Parathyroid adenoma (tissue), 2 donors: Measurements from ENCODE around the gene PLPPR3.

Experiments
- H2AFZ ChIP-seq: fragments of 300-600 bp; sonication (generic); one replicate; pipeline ENCODE4 v1.7.0; 2017; ENCODE audit warnings: antibody characterized with exemption, mild to moderate bottlenecking
- H3K27ac ChIP-seq: fragments of 300-600 bp; sonication (generic); one replicate; pipeline ENCODE4 v1.7.0; 2017
- H3K27me3 ChIP-seq: fragments of 300-600 bp; sonication (generic); one replicate; pipeline ENCODE4 v1.7.0; 2017; ENCODE audit warnings: low read length; ENCODE audit not compliant: control insufficient read depth, insufficient read depth
- H3K36me3 ChIP-seq: fragments of 300-600 bp; sonication (generic); one replicate; pipeline ENCODE4 v1.7.0; 2017; ENCODE audit warnings: low read length; ENCODE audit not compliant: control insufficient read depth, insufficient read depth
- H3K4me1 ChIP-seq: fragments of 300-600 bp; sonication (generic); one replicate; pipeline ENCODE4 v1.7.0; 2017; ENCODE audit warnings: control low read depth
- H3K4me2 ChIP-seq: fragments of 300-600 bp; sonication (generic); one replicate; pipeline ENCODE4 v1.7.0; 2017; ENCODE audit warnings: low read length
- H3K4me3 ChIP-seq: fragments of 300-600 bp; sonication (generic); one replicate; pipeline ENCODE4 v1.7.0; 2017; ENCODE audit warnings: low read depth, low read length
- H3K79me2 ChIP-seq: fragments of 300-600 bp; sonication (generic); one replicate; pipeline ENCODE4 v1.7.0; 2017; ENCODE audit warnings: control low read depth
- H3K9ac ChIP-seq: fragments of 300-600 bp; sonication (generic); one replicate; pipeline ENCODE4 v1.7.0; 2017; ENCODE audit warnings: mild to moderate bottlenecking
- H3K9me3 ChIP-seq: fragments of 300-600 bp; sonication (generic); one replicate; pipeline ENCODE4 v1.7.0; 2017; ENCODE audit warnings: low read length; ENCODE audit not compliant: control insufficient read depth
- TF ChIP-seq, protein P1 (sequence below): fragments of 300-600 bp; sonication (generic); IDR thresholded peaks from one replicate; pipeline ENCODE4 v1.7.0; 2017; ENCODE audit warnings: antibody characterized with exemption, mild to moderate bottlenecking
- donor health status: primary hyperparathyroidism.

The PLPPR3 gene, protein sequence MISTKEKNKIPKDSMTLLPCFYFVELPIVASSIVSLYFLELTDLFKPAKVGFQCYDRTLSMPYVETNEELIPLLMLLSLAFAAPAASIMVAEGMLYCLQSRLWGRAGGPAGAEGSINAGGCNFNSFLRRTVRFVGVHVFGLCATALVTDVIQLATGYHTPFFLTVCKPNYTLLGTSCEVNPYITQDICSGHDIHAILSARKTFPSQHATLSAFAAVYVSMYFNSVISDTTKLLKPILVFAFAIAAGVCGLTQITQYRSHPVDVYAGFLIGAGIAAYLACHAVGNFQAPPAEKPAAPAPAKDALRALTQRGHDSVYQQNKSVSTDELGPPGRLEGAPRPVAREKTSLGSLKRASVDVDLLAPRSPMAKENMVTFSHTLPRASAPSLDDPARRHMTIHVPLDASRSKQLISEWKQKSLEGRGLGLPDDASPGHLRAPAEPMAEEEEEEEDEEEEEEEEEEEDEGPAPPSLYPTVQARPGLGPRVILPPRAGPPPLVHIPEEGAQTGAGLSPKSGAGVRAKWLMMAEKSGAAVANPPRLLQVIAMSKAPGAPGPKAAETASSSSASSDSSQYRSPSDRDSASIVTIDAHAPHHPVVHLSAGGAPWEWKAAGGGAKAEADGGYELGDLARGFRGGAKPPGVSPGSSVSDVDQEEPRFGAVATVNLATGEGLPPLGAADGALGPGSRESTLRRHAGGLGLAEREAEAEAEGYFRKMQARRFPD

DNA sequence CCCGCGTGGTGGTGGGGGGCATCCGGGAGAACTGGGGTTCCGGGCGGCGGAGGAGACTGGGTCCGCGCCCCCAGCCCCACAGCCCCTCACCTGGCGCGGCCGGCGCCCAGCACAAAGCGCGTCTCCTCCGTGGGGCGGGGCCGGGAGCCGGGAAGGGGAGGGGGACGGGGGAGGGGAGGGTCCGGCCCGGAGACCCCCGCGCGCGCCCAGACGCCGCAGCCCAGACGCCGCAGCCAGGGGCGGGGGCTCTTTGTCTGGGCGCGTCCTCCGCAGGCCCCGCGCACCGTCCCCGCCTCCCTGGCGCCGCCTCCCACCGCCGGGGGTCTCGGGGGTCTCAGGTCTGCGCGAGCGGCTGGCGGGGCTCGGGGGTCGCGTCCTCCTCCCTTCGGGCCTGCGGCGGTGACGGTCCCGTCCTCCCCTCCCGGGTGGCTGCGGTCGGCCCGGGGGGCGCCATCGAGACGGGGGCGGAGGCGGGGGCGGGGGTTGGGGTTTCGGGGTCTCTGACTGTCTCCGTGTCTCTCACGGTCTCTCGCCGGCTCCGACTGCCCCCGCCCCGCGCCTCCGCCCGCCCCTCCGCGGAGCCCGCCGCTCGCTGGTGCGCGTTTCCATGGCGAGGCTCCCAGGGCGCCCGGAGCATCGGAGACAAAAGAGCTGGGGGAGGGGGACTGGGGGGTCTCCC is at the start of gene PLPPR3:
TSS of gene PLPPR3 (minus strand) at position 131 of the 679 bp plus-strand sequence. CDS start 396 bp downstream, outside the sequence.
- Histone ChIP-seq H3K4me2 (peak within 1 kb of the TSS; percentile 59), H3K4me1 (no peaks in the 10 kb centered on the region), H3K9ac (no peak within 1 kb of the TSS), H3K27ac (no peak within 1 kb of the TSS), H2AFZ (peak within 1 kb of the TSS; percentile 63), H3K4me3 (no peak within 1 kb of the TSS), H3K9me3 (no peaks in the 10 kb centered on the region), H3K79me2 (no peaks in the 10 kb centered on the region), H3K27me3 (no peaks in the 10 kb centered on the region), H3K36me3 (no peaks in the 10 kb centered on the region)
- TF ChIP-seq, protein P1, sequence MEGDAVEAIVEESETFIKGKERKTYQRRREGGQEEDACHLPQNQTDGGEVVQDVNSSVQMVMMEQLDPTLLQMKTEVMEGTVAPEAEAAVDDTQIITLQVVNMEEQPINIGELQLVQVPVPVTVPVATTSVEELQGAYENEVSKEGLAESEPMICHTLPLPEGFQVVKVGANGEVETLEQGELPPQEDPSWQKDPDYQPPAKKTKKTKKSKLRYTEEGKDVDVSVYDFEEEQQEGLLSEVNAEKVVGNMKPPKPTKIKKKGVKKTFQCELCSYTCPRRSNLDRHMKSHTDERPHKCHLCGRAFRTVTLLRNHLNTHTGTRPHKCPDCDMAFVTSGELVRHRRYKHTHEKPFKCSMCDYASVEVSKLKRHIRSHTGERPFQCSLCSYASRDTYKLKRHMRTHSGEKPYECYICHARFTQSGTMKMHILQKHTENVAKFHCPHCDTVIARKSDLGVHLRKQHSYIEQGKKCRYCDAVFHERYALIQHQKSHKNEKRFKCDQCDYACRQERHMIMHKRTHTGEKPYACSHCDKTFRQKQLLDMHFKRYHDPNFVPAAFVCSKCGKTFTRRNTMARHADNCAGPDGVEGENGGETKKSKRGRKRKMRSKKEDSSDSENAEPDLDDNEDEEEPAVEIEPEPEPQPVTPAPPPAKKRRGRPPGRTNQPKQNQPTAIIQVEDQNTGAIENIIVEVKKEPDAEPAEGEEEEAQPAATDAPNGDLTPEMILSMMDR: no peak

DNA sequence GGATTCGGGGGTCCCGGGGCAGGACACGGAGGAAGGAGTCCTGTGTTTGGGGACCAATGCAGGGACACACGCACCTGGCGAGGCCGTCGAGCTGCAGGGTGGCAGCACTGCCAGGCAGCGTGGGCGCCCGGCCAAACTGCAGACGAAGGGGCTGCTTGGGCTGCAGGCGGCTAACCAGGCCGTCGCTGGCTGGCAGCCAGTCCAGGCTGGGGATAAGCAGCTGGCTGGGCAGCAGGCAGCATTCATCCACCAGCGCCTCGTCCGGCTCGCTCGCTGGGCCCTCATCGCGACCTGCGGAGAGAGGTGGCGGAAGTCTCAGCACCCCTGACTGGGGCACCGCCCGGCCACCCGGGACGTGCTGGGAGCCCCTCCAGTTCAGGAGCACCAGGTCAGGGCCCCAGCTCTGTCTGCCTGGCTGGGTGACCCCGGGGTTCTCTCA is 49.2 kb upstream of the PLPPR3 start:
- H3K4me3 ChIP-seq: no peak overlapping the region
- H3K9ac ChIP-seq: no peak overlapping the region
- no peaks in the 10 kb centered on the region for H3K9me3 ChIP-seq
- H2AFZ ChIP-seq: no peak overlapping the region
- H3K4me1 ChIP-seq: no peaks in the 10 kb centered on the region
- no peaks in the 10 kb centered on the region for H3K27me3 ChIP-seq
- H3K27ac ChIP-seq: no peak overlapping the region
- no peak overlapping the region for H3K4me2 ChIP-seq
- H3K36me3 ChIP-seq: no peaks in the 10 kb centered on the region
- no peaks in the 10 kb centered on the region for H3K79me2 ChIP-seq
- TF ChIP-seq, protein P1: no peak

DNA sequence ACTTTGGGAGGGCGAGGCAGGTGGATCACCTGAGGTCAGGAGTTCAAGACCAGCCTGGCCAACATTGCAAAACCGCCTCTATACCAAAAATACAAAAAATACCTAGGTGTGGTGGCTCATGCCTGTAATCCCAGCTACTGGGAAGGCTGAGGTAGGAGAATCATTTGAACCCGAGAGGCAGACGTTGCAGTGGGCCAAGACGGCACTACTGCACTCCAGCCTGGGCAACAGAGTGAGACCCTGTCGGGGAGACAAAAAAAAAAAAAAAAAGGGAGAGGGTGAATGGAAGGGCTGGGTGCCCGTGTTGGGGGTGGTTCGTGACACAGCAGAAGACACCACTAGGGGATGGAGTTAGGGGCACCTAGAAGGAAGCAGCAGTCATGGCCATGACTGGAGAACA is 48.6 kb upstream of the PLPPR3 start:
- Histone ChIP-seq H3K9me3 (no peaks in the 10 kb centered on the region), H3K4me2 (no peak overlapping the region), H3K36me3 (no peaks in the 10 kb centered on the region), H3K4me1 (no peaks in the 10 kb centered on the region), H3K4me3 (no peak overlapping the region), H3K9ac (no peak overlapping the region), H3K27ac (no peak overlapping the region), H3K27me3 (no peaks in the 10 kb centered on the region), H3K79me2 (no peaks in the 10 kb centered on the region), H2AFZ (no peak overlapping the region)
- TF ChIP-seq, protein P1: no peak

DNA sequence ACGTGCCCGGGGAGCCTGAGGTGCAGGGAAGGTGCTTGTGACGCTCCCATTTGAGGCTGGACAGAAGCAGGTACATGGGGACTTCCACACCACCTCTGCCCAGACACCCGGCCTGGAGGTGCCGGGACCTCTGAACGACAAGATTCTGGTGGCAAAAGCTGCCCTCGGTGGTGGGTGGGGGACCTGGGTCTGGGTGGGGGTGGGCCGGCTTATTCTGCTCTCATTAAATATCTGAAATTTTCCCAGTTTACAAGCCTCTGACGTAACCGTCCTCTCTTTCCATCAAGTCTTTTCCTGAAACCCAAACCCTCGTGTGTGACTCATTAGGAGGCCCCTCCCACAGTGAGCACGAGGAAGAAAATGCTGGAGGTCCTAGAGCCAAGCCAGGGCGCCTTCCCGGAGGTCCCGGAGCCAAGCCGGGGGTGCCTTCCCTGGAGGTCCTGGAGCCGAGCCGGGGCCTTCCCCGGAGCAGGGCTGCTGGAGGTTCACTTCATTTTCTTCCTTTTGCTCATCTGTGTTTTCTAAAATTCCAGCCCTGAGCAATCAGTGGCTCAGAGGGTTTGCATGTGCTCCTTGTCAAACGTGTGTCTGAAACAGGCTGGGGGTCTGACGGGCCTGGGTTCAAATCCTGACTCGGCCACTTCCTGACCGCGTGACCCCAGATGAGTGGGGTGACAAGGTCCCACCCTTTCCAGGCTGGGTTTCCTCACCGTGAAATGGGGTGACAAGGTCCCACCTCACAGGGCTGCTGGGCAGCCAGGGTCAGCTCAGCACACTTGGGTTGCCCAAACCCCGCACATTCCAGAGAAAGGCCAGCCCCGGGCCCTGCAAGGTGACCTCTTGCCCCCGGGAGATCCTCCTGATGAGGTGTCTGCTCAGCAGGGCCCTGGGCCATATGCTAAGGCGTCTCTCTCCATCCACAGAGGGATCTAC is 47.8 kb upstream of the PLPPR3 start:
- H3K9me3 ChIP-seq: no peaks in the 10 kb centered on the region
- no peaks in the 10 kb centered on the region for H3K79me2 ChIP-seq
- H3K4me3 ChIP-seq: no peak overlapping the region
- no peak overlapping the region for H3K27ac ChIP-seq
- H3K9ac ChIP-seq: no peak overlapping the region
- TF ChIP-seq, protein P1: no peak
- no peaks in the 10 kb centered on the region for H3K4me1 ChIP-seq
- no peak overlapping the region for H3K4me2 ChIP-seq
- H3K36me3 ChIP-seq: no peaks in the 10 kb centered on the region
- H2AFZ ChIP-seq: no peak overlapping the region
- no peaks in the 10 kb centered on the region for H3K27me3 ChIP-seq
